ENCODE results near the gene COLGALT1.
"Not testable (repeated sequence)": the region's sequence is repeated elsewhere in the genome, so short reads cannot be mapped to it uniquely, and the experiment has no call there.

COLGALT1 gene

GRCh38 chr19:17549085-17549740 is 6.2 kb upstream of the COLGALT1 start:
- peak; percentile 26 for DNase-seq (ENCODE audit: low read depth)
- no peak for TF ChIP-seq CTCF (IDR thresholded peaks at IDR 0.05; ENCODE audit: insufficient read depth, low read depth, low read length, missing control alignments)
- no peak overlapping the region for H3K4me3 ChIP-seq (ENCODE audit: low read depth, low read length)

- H3K4me3 ChIP-seq (ENCODE audit: low read depth, low read length) = no peak overlapping the region
- TF ChIP-seq CTCF (IDR thresholded peaks at IDR 0.05; ENCODE audit: insufficient read depth, low read depth, low read length, missing control alignments) = no peak
- DNase-seq (ENCODE audit: low read depth) = no peak
These were observed 5.3 kb upstream of the COLGALT1 start for GRCh38 chr19:17550076-17550667.

- H3K4me3 ChIP-seq (ENCODE audit: low read depth, low read length); DNase-seq (ENCODE audit: low read depth): not testable (repeated sequence)
These were observed 2.7 kb upstream of the COLGALT1 start for GRCh38 chr19:17552735-17553134.

GRCh38 chr19:17553256-17553655 is 2.2 kb upstream of the COLGALT1 start:
- no peak overlapping the region for H3K4me3 ChIP-seq (ENCODE audit: low read depth, low read length)
- DNase-seq (ENCODE audit: low read depth) = peak; percentile 57
- no peak for TF ChIP-seq CTCF (IDR thresholded peaks at IDR 0.05; ENCODE audit: insufficient read depth, low read depth, low read length, missing control alignments)

- H3K4me3 ChIP-seq (ENCODE audit: low read depth, low read length) = peak overlapping the region; percentile 61
- TF ChIP-seq CTCF (IDR thresholded peaks at IDR 0.05; ENCODE audit: insufficient read depth, low read depth, low read length, missing control alignments) = no peak
- no peak for DNase-seq (ENCODE audit: low read depth)
These were observed 425 bp upstream of the COLGALT1 start for GRCh38 chr19:17554968-17555479.

GRCh38 chr19:17555929-17556813 is 722 bp downstream of the COLGALT1 start:
- TF ChIP-seq CTCF (IDR thresholded peaks at IDR 0.05; ENCODE audit: insufficient read depth, low read depth, low read length, missing control alignments) = no peak
- peak; percentile 68 for DNase-seq (ENCODE audit: low read depth)
- H3K4me3 ChIP-seq (ENCODE audit: low read depth, low read length) = peak overlapping the region; percentile 68

- TF ChIP-seq CTCF (IDR thresholded peaks at IDR 0.05; ENCODE audit: insufficient read depth, low read depth, low read length, missing control alignments) = no peak
- no peak for DNase-seq (ENCODE audit: low read depth)
- H3K4me3 ChIP-seq (ENCODE audit: low read depth, low read length) = peak overlapping the region; percentile 68
These were observed 1.5 kb downstream of the COLGALT1 start for GRCh38 chr19:17556995-17557394.

Data from GM12865 (cell line).